K562 (cell line): ENCODE data around the gene RRAS. TPM values are rescaled to one million over a fixed set of nuclear protein-coding genes. Genes with fewer than 3 reads are reported as not detected.

Source experiments
- CHD7 ChIP-seq: fragments of 200-600 bp; sonication (generic); IDR thresholded peaks from one replicate; pipeline ENCODE4 v1.6.1; 2012; ENCODE audit warnings: mild to moderate bottlenecking, low read depth, low read length, inconsistent platforms
- HLTF ChIP-seq: fragments of 450-650 bp; IDR thresholded peaks from 2 replicates; pipeline ENCODE4 v1.6.1; 2016
- KAT8 ChIP-seq: fragments of 450-650 bp; IDR thresholded peaks from 2 replicates; pipeline ENCODE4 v1.6.1; 2016; ENCODE audit warnings: low read depth, mild to moderate bottlenecking
- LARP7 ChIP-seq: fragments of 450-650 bp; IDR thresholded peaks from 2 replicates; pipeline ENCODE4 v1.6.1; 2016
- NCOA2 ChIP-seq, 2 experiments: fragments of 450-650 bp; IDR thresholded peaks; 2 replicates each; pipeline ENCODE4 v1.6.1; 2018; ENCODE audit warnings: mild to moderate bottlenecking in 2 of 2, moderate library complexity in 1 of 2; ENCODE audit not compliant: partially characterized antibody in 2 of 2
- NONO ChIP-seq, 2 experiments: fragments of 200-400 bp in 1 of 2; fragments of 450-650 bp in 1 of 2; formaldehyde crosslinking in 1 of 2; IDR thresholded peaks; 2 replicates each; pipeline ENCODE4 v1.6.1; 2017; ENCODE audit warnings: low read depth in 2 of 2, mild to moderate bottlenecking in 2 of 2, moderate library complexity in 2 of 2, low read length in 1 of 2
- SMARCC2 ChIP-seq: fragments of 450-650 bp; IDR thresholded peaks from 2 replicates; pipeline ENCODE4 v1.6.1; 2017; ENCODE audit warnings: antibody characterized with exemption, moderate library complexity, mild to moderate bottlenecking, low read depth
- polyA plus RNA-seq, 8 experiments: library from polyadenylated mRNA; depleted of rRNA in 4 of 8; stranded (reverse) in 5 of 8; unstranded in 3 of 8; fragments of >200 nt; fragmentation: Nextera tagmentation in 2 of 8; fragmentation: Illumina TruSeq in 1 of 8; extraction: Ambion mirVana in 2 of 8; extraction: Trizol in 1 of 8; gene quantifications; 2 replicates each; pipeline versions ENCODE4 v1.2.1 to v1.2.3, GENCODE V29; 2011 to 2014; ENCODE audit warnings: inconsistent platforms in 1 of 8, missing spikeins in 1 of 8
- total RNA-seq, 7 experiments: library from RNA; depleted of rRNA in 6 of 7; stranded (reverse); fragments of >200 nt in 6 of 7; fragmentation: Illumina TruSeq in 2 of 7; extraction: Trizol in 2 of 7; gene quantifications; 2 replicates each; pipeline versions ENCODE4 v1.2.1 to v1.2.3, GENCODE V29; 2011 to 2021; ENCODE audit warnings: low replicate concordance in 1 of 7
- TF ChIP-seq, protein P1 (sequence below), 2 experiments: fragments of 450-650 bp in 1 of 2; IDR thresholded peaks; 2 replicates each; pipeline ENCODE4 v1.6.1; 2011 to 2017; ENCODE audit warnings: low read depth in 2 of 2, antibody characterized with exemption in 1 of 2, borderline replicate concordance in 1 of 2, low read length in 1 of 2, mild to moderate bottlenecking in 1 of 2, mixed read lengths in 1 of 2; ENCODE audit not compliant: control insufficient read depth in 1 of 2
- TF ChIP-seq, protein P2 (sequence below): fragments of 450-650 bp; IDR thresholded peaks from 2 replicates; pipeline ENCODE4 v1.6.1; 2016; ENCODE audit warnings: antibody characterized with exemption

Gene RRAS
- total and polyA plus RNA-seq, 9 of the 15 experiments (the other 6 are each of a cell fraction or from before 2014, with no cell fraction given) = 0.70 to 17.3 (median 8.2) TPM

DNA sequence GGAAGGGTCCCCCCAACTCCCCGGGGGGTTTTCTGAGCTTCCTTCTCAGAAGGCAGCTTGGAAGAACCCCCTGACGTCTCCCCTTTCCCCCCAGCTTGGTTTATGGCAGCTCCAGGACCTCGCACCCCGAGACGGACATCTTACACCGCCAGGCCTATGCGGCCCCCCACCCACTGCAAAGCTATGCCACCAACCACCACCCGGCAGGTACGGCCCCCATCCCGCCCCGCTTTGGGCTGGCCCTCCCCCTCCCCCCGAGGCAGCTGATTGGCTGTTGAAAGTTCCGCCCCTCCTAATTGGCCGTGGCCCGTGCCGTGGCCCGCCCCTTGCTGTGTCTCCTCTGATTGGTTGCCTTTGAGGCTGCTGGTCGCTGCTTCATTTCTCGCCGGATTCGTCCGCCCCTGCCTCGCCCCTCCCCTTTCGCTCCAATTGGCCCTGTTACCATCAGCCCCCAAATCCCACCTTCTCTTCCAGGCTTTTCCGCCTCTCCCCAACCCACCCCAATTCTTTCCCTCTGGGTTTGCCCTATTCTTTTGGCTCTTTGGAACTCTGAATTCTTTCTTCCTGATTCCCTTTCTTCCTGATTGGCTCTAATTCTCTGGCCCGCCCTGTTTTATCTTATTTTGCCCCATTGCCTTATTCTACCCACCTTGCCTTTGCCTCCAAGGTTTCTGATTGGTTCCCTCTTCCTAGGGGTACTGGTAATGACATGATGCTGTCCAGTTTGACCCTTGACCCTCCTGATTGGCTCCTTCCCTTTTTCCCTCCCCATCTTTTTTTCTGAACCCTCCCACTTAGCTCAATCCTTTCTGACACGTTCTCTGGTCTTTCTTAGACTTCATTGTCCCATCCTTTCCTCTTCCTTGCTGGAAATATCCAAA lies 46.5 kb downstream of the RRAS start (continued):
- TF ChIP-seq, protein P1, sequence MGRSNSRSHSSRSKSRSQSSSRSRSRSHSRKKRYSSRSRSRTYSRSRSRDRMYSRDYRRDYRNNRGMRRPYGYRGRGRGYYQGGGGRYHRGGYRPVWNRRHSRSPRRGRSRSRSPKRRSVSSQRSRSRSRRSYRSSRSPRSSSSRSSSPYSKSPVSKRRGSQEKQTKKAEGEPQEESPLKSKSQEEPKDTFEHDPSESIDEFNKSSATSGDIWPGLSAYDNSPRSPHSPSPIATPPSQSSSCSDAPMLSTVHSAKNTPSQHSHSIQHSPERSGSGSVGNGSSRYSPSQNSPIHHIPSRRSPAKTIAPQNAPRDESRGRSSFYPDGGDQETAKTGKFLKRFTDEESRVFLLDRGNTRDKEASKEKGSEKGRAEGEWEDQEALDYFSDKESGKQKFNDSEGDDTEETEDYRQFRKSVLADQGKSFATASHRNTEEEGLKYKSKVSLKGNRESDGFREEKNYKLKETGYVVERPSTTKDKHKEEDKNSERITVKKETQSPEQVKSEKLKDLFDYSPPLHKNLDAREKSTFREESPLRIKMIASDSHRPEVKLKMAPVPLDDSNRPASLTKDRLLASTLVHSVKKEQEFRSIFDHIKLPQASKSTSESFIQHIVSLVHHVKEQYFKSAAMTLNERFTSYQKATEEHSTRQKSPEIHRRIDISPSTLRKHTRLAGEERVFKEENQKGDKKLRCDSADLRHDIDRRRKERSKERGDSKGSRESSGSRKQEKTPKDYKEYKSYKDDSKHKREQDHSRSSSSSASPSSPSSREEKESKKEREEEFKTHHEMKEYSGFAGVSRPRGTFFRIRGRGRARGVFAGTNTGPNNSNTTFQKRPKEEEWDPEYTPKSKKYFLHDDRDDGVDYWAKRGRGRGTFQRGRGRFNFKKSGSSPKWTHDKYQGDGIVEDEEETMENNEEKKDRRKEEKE (IDR thresholded peaks at IDR 0.05; ENCODE audit: borderline replicate concordance in 1 of 2, control insufficient read depth in 1 of 2, low read depth in 2 of 2, low read length in 1 of 2) = 0 out of 4 replicates have a peak, but pooled peaks of 1 of the 2 experiments have one; percentile 23
- TF ChIP-seq CHD7 (no peak), HLTF (0 out of 2 replicates have a peak, but pooled peaks have one; percentile 46), NCOA2 (IDR thresholded peaks at IDR 0.05; ENCODE audit: partially characterized antibody in 2 of 2) (no peak), LARP7 (peak; percentile 65; the same call in 1 of the 2 replicates), NONO (IDR thresholded peaks at IDR 0.05; ENCODE audit: low read depth in 2 of 2, low read length in 1 of 2) (0 out of 4 replicates have a peak, but pooled peaks of 1 of the 2 experiments have one; percentile 26), SMARCC2 (no peak), KAT8 (peak; percentile 13; the same call in 1 of the 2 replicates)
- TF ChIP-seq, protein P2, sequence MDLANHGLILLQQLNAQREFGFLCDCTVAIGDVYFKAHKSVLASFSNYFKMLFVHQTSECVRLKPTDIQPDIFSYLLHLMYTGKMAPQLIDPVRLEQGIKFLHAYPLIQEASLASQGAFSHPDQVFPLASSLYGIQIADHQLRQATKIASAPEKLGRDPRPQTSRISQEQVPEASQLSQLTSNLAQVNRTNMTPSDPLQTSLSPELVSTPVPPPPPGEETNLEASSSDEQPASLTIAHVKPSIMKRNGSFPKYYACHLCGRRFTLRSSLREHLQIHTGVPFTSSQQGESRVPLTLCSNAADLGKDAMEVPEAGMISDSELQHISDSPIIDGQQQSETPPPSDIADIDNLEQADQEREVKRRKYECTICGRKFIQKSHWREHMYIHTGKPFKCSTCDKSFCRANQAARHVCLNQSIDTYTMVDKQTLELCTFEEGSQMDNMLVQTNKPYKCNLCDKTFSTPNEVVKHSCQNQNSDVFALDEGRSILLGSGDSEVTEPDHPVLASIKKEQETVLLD = peak; percentile 62; the same call in 1 of the 2 replicates
